ENCODE data around the gene GALE.
"Not testable (repeated sequence)": the region's sequence is repeated elsewhere in the genome, so short reads cannot be mapped to it uniquely, and the experiment has no call there.

- TF ChIP-seq CTCF (optimal IDR thresholded peaks at IDR 0.05 in 1 of 3, IDR thresholded peaks at IDR 0.05 in 1 of 3, conservative IDR thresholded peaks at IDR 0.05 in 1 of 3; ENCODE audit: extremely low read depth in 1 of 3, insufficient read depth in 2 of 3, low read length in 3 of 3); EZH2 (IDR thresholded peaks at IDR 0.05; ENCODE audit: low read length): not testable (repeated sequence)
These were observed 17.4 kb downstream of the GALE start for GRCh38 chr1:23783141-23783540.

Measured in keratinocyte (primary cell).